ENCODE data around the gene AKAP12. TPM values are rescaled to one million over a fixed set of nuclear protein-coding genes. Genes with fewer than 3 reads are reported as not detected.
"Not testable (repeated sequence)": the region's sequence is repeated elsewhere in the genome, so short reads cannot be mapped to it uniquely, and the experiment has no call there.

Gene AKAP12
- polyA plus RNA-seq, 1 donor from 2014 or later, result 21.5 TPM

DNA sequence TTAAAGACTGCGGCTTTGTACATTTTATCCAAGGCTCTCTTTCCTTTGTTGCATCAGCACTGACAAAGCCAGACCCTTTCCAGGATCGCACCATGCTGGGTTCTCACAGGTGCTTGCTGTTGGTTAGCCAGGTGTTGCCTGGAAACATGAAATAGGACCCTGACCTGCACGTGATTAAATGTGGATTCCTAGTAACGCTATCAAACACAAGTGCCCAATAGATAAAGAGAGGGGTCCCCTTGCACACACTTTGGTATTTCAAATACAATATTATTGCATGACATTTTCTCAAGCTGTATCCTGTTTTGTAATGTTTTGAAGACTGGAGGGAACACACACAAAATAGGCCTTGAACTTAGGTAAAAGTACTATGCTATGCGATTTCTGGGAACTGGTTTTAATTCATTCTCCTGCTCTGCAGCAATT lies 73.3 kb downstream of the AKAP12 start:
- Histone ChIP-seq H2AFZ (ENCODE audit: low read depth, low read length) (no peak overlapping the region), H3K9me2 (ENCODE audit: insufficient read depth, low read length) (no peaks in the 10 kb centered on the region), H3K79me2 (replicated peaks; ENCODE audit: insufficient read depth, low read length) (no peaks in the 10 kb centered on the region), H3K27me3 (ENCODE audit: insufficient read depth, low read depth, low read length) (no peaks in the 10 kb centered on the region), H3K9me3 (ENCODE audit: low read length) (no peaks in the 10 kb centered on the region), H3F3A (ENCODE audit: insufficient read depth, low read length, poor library complexity, severe bottlenecking) (no peaks in the 10 kb centered on the region), H3K4me2 (ENCODE audit: low read length) (no peak overlapping the region), H4K20me1 (ENCODE audit: insufficient read depth) (no peaks in the 10 kb centered on the region), H3K27ac (ENCODE audit: low read length) (peak overlapping the region; percentile 62), H3K9ac (ENCODE audit: low read length) (peak overlapping the region; percentile 9), H3K36me3 (ENCODE audit: insufficient read depth, low read length) (no peaks in the 10 kb centered on the region), H3K4me3 (ENCODE audit: low read length) (no peak overlapping the region)
- TF ChIP-seq EP300 (conservative IDR thresholded peaks at IDR 0.05; ENCODE audit: poor library complexity, severe bottlenecking), result no peak
- no peak for TF ChIP-seq MXI1 (conservative IDR thresholded peaks at IDR 0.05; ENCODE audit: poor library complexity, severe bottlenecking)
- no peak for TF ChIP-seq EZH2 (IDR thresholded peaks at IDR 0.05; ENCODE audit: borderline replicate concordance, insufficient read depth, low read length, poor library complexity, severe bottlenecking)
- TF ChIP-seq POLR2AphosphoS5 (IDR thresholded peaks at IDR 0.05), result peak; percentile 63
- no peak for TF ChIP-seq TAF1 (IDR thresholded peaks at IDR 0.05; ENCODE audit: low read depth)
- TF ChIP-seq, protein P1, sequence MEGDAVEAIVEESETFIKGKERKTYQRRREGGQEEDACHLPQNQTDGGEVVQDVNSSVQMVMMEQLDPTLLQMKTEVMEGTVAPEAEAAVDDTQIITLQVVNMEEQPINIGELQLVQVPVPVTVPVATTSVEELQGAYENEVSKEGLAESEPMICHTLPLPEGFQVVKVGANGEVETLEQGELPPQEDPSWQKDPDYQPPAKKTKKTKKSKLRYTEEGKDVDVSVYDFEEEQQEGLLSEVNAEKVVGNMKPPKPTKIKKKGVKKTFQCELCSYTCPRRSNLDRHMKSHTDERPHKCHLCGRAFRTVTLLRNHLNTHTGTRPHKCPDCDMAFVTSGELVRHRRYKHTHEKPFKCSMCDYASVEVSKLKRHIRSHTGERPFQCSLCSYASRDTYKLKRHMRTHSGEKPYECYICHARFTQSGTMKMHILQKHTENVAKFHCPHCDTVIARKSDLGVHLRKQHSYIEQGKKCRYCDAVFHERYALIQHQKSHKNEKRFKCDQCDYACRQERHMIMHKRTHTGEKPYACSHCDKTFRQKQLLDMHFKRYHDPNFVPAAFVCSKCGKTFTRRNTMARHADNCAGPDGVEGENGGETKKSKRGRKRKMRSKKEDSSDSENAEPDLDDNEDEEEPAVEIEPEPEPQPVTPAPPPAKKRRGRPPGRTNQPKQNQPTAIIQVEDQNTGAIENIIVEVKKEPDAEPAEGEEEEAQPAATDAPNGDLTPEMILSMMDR (IDR thresholded peaks at IDR 0.05; ENCODE audit: poor library complexity, severe bottlenecking), result no peak
- no peak for TF ChIP-seq RAD21 (conservative IDR thresholded peaks at IDR 0.05)
- no peak for TF ChIP-seq SMC3 (conservative IDR thresholded peaks at IDR 0.05; ENCODE audit: poor library complexity)

GRCh38 chr6:151315661-151316060 lies 75.9 kb downstream of the AKAP12 start:
- H3F3A ChIP-seq (ENCODE audit: insufficient read depth, low read length, poor library complexity, severe bottlenecking); H4K20me1 ChIP-seq (ENCODE audit: insufficient read depth); H2AFZ ChIP-seq (ENCODE audit: low read depth, low read length); H3K9ac ChIP-seq (ENCODE audit: low read length); H3K36me3 ChIP-seq (ENCODE audit: insufficient read depth, low read length); H3K4me3 ChIP-seq (ENCODE audit: low read length); H3K27me3 ChIP-seq (ENCODE audit: insufficient read depth, low read depth, low read length); H3K9me2 ChIP-seq (ENCODE audit: insufficient read depth, low read length); H3K27ac ChIP-seq (ENCODE audit: low read length); H3K9me3 ChIP-seq (ENCODE audit: low read length); H3K4me2 ChIP-seq (ENCODE audit: low read length); H3K79me2 ChIP-seq (replicated peaks; ENCODE audit: insufficient read depth, low read length): not testable (repeated sequence)

DNA sequence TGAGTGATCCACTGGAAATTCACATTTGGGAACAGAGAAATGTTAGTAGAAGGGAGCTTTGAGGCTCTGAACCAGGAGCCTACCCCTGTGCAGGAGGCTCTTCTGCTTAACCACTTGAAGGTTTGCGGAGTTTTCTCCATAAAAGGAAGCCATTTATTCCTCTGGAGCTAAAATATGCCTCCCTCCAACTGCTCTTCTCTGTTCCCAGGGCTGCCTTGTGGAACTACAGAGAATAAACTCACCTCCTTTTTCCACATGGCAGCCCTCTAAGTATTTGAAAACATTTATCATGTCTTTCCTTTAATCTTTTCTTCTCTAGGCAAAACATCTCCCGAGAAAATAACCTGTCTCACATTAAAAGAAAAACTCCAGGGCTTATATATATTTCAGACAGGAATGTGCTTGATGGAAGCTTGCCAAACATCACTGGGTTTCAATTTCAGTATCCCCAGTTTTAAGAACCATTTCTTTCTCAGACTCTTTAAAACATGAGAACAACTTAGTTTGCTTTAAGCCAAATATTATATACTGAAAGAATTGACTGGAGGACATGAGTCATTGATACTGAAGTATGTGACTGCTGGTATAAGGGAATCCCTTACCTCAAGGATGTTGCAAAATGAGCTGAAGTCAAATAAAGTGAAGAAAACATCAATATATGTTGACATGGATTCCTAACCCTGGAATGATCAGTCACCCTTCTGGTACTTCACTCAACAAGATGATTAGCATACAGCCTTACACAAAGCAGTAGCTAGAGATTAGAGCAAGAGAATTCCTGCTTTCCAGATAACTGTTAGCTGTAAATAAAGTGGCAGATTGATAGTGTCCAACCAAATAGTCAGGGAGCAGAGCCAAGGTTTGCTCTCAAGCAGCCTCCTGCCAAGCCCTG lies 77.6 kb downstream of the AKAP12 start:
- H3K9me3 ChIP-seq (ENCODE audit: low read length), result no peaks in the 10 kb centered on the region
- no peaks in the 10 kb centered on the region for H3K36me3 ChIP-seq (ENCODE audit: insufficient read depth, low read length)
- H3K27me3 ChIP-seq (ENCODE audit: insufficient read depth, low read depth, low read length), result no peaks in the 10 kb centered on the region
- no peaks in the 10 kb centered on the region for H3F3A ChIP-seq (ENCODE audit: insufficient read depth, low read length, poor library complexity, severe bottlenecking)
- no peak overlapping the region for H2AFZ ChIP-seq (ENCODE audit: low read depth, low read length)
- no peaks in the 10 kb centered on the region for H3K9me2 ChIP-seq (ENCODE audit: insufficient read depth, low read length)
- no peak overlapping the region for H3K9ac ChIP-seq (ENCODE audit: low read length)
- no peaks in the 10 kb centered on the region for H3K79me2 ChIP-seq (replicated peaks; ENCODE audit: insufficient read depth, low read length)
- TF ChIP-seq EP300 (conservative IDR thresholded peaks at IDR 0.05; ENCODE audit: poor library complexity, severe bottlenecking) (no peak), MXI1 (conservative IDR thresholded peaks at IDR 0.05; ENCODE audit: poor library complexity, severe bottlenecking) (no peak), SMC3 (conservative IDR thresholded peaks at IDR 0.05; ENCODE audit: poor library complexity) (no peak), TAF1 (IDR thresholded peaks at IDR 0.05; ENCODE audit: low read depth) (no peak), POLR2AphosphoS5 (IDR thresholded peaks at IDR 0.05) (no peak), EZH2 (IDR thresholded peaks at IDR 0.05; ENCODE audit: borderline replicate concordance, insufficient read depth, low read length, poor library complexity, severe bottlenecking) (no peak), RAD21 (conservative IDR thresholded peaks at IDR 0.05) (no peak)
- TF ChIP-seq, protein P1 (IDR thresholded peaks at IDR 0.05; ENCODE audit: poor library complexity, severe bottlenecking), result no peak
- TF ChIP-seq, protein P2, sequence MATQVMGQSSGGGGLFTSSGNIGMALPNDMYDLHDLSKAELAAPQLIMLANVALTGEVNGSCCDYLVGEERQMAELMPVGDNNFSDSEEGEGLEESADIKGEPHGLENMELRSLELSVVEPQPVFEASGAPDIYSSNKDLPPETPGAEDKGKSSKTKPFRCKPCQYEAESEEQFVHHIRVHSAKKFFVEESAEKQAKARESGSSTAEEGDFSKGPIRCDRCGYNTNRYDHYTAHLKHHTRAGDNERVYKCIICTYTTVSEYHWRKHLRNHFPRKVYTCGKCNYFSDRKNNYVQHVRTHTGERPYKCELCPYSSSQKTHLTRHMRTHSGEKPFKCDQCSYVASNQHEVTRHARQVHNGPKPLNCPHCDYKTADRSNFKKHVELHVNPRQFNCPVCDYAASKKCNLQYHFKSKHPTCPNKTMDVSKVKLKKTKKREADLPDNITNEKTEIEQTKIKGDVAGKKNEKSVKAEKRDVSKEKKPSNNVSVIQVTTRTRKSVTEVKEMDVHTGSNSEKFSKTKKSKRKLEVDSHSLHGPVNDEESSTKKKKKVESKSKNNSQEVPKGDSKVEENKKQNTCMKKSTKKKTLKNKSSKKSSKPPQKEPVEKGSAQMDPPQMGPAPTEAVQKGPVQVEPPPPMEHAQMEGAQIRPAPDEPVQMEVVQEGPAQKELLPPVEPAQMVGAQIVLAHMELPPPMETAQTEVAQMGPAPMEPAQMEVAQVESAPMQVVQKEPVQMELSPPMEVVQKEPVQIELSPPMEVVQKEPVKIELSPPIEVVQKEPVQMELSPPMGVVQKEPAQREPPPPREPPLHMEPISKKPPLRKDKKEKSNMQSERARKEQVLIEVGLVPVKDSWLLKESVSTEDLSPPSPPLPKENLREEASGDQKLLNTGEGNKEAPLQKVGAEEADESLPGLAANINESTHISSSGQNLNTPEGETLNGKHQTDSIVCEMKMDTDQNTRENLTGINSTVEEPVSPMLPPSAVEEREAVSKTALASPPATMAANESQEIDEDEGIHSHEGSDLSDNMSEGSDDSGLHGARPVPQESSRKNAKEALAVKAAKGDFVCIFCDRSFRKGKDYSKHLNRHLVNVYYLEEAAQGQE (IDR thresholded peaks at IDR 0.05; ENCODE audit: borderline replicate concordance), result no peak
- H3K4me3 ChIP-seq (ENCODE audit: low read length), result no peak overlapping the region
- H3K27ac ChIP-seq (ENCODE audit: low read length), result no peak overlapping the region
- no peak overlapping the region for H3K4me2 ChIP-seq (ENCODE audit: low read length)
- H4K20me1 ChIP-seq (ENCODE audit: insufficient read depth), result no peaks in the 10 kb centered on the region

Data from neural cell (in vitro differentiated cells).